OCI-LY7 (cell line): ENCODE data around the gene APCDD1L. TPM values are rescaled to one million over a fixed set of nuclear protein-coding genes. Genes with fewer than 3 reads are reported as not detected.

ENCODE experiments used
- BruUV-seq: library from RNA; stranded (reverse); fragments of 400-500 nt; replicated peaks from 2 replicates; lab custom pipeline; 2021; lab: Mats Ljungman, UMichigan
- CTCF ChIA-PET: fragments of 300-600 bp; sonication (Branson Sonifier 250); formaldehyde crosslinking; loops from one replicate; lab custom pipeline; 2022; ENCODE audit warnings: antibody characterized with exemption; ENCODE audit not compliant: unreplicated experiment; lab: Charles Lee
- POLR2A ChIA-PET: fragments of 300-600 bp; sonication (Branson Sonifier 250); formaldehyde crosslinking; loops from one replicate; lab custom pipeline; 2022; ENCODE audit warnings: antibody characterized with exemption; lab: Charles Lee
- DNase-seq: peaks from one replicate; pipeline ENCODE4 v3.0.0-alpha.2; 2015; ENCODE audit warnings: low spot score
- H2AFZ ChIP-seq: fragments of 200-600 bp; sonication (generic), shearing (Covaris generic); 2 replicates; pipeline ENCODE4 v1.6.1; 2014; ENCODE audit warnings: mild to moderate bottlenecking, antibody characterized with exemption, low read length, moderate library complexity
- H3K27ac ChIP-seq: fragments of 200-600 bp; sonication (generic); 2 replicates; pipeline ENCODE4 v1.5.1; 2014; ENCODE audit warnings: mixed run types, low read depth, mild to moderate bottlenecking, moderate library complexity, low read length, inconsistent platforms; ENCODE audit not compliant: poor library complexity, severe bottlenecking
- H3K36me3 ChIP-seq: fragments of 200-600 bp; sonication (generic); 2 replicates; pipeline ENCODE4 v1.6.1; 2014; ENCODE audit warnings: mild to moderate bottlenecking, antibody characterized with exemption, low read length, moderate library complexity, mixed read lengths; ENCODE audit not compliant: insufficient read depth
- H3K4me1 ChIP-seq: fragments of 200-600 bp; sonication (generic); 2 replicates; pipeline ENCODE4 v1.5.1; 2014; ENCODE audit warnings: mild to moderate bottlenecking, low read length; ENCODE audit not compliant: insufficient read depth, poor library complexity, severe bottlenecking
- H3K4me2 ChIP-seq: fragments of 200-600 bp; sonication (generic); 2 replicates; pipeline ENCODE4 v1.6.1; 2014; ENCODE audit warnings: mild to moderate bottlenecking, low read length
- H3K4me3 ChIP-seq: fragments of 200-600 bp; sonication (generic); 2 replicates; pipeline ENCODE4 v1.5.1; 2014; ENCODE audit warnings: mild to moderate bottlenecking, low read depth, low read length; ENCODE audit not compliant: poor library complexity, severe bottlenecking
- H3K79me2 ChIP-seq: fragments of 200-600 bp; sonication (generic); 2 replicates; pipeline ENCODE4 v1.6.1; 2016; ENCODE audit warnings: low read depth, mild to moderate bottlenecking, low read length, moderate library complexity, mixed read lengths; ENCODE audit not compliant: insufficient read depth
- H3K9me2 ChIP-seq: fragments of 200-600 bp; sonication (generic); 2 replicates; pipeline ENCODE4 v1.6.1; 2016; ENCODE audit warnings: mild to moderate bottlenecking, low read length, mixed read lengths; ENCODE audit not compliant: insufficient read depth
- H3K9me3 ChIP-seq: fragments of 200-600 bp; sonication (generic); 2 replicates; pipeline ENCODE4 v1.6.1; 2014; ENCODE audit warnings: mild to moderate bottlenecking, mixed run types, low read length, mixed read lengths
- H4K20me1 ChIP-seq: fragments of 200-600 bp; sonication (generic); 2 replicates; pipeline ENCODE4 v1.6.1; 2014; ENCODE audit warnings: mild to moderate bottlenecking, antibody characterized with exemption, low read length, moderate library complexity, mixed read lengths; ENCODE audit not compliant: insufficient read depth
- CTCF ChIP-seq: fragments of 200-600 bp; sonication (generic); conservative IDR thresholded peaks from 2 replicates; pipeline ENCODE4 v1.5.1; 2014; ENCODE audit warnings: mild to moderate bottlenecking, antibody characterized with exemption, low read length, moderate library complexity, mixed read lengths
- EZH2phosphoT487 ChIP-seq: fragments of 200-600 bp; sonication (generic); IDR thresholded peaks from 2 replicates; pipeline ENCODE4 v1.6.1; 2018; ENCODE audit warnings: low read depth, borderline replicate concordance, mild to moderate bottlenecking, mixed run types, antibody characterized with exemption, low read length, moderate library complexity, mixed read lengths
- intact Hi-C: fragments of 100-400 bp; cut with micrococcal nuclease; formaldehyde crosslinking; loops from one replicate; pipeline ENCODE4 v1.10.0; 2022; ENCODE audit not compliant: unreplicated experiment
- total RNA-seq, 2 experiments: library from RNA; depleted of rRNA in 1 of 2; stranded (reverse); fragments of >200 nt in 1 of 2; shearing (Covaris generic) in 1 of 2; gene quantifications; 2 replicates each; pipeline ENCODE4 v1.2.3, GENCODE V29; 2014 to 2022

Gene APCDD1L
- total RNA-seq, 2 experiments from 2014 or later, result not detected

DNA sequence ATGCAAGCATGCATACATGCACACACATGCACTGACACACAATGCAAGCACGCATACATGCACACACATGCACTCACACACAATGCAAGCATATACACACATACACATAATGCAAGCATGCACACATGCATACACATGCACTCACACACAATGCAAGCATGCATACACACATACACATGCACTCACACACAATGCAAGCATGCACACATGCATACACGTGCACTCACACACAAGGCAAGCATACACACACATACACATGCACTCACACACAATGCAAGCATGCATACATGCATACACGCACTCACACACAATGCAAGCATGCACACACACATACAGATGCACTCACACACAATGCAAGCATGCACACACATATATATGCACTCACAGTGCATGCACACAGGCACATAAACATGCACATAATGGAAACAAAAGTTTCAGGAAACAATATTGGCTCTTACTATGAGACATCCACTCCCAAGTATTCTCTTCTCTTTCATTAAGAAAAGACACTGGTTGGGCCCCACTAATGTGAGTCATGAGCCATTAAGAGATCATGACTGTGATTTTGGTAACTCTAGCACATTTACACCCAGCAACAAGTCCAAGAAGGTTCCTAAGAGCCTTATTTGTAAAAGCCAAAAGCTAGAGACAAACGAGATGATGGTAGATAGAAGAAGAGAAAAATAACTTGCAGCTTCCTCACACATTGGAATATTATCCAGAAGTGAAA lies 22.2 kb downstream of the APCDD1L start:
- Histone ChIP-seq H2AFZ (no peak overlapping the region), H3K4me1 (peaks cover 6% of the 10 kb centered on the region), H3K4me2 (no peak overlapping the region), H4K20me1 (no peaks in the 10 kb centered on the region), H3K9me2 (no peaks in the 10 kb centered on the region), H3K36me3 (no peaks in the 10 kb centered on the region), H3K79me2 (no peaks in the 10 kb centered on the region), H3K9me3 (no peaks in the 10 kb centered on the region), H3K27ac (no peak overlapping the region), H3K4me3 (no peak overlapping the region)
- TF ChIP-seq EZH2phosphoT487 (no peak), CTCF (no peak)
- DNase-seq, result no peak
- intact Hi-C loops, result no loop called here
- CTCF ChIA-PET, result no interaction called here
- POLR2A ChIA-PET, result no interaction called here
- BruUV-seq, result no TSS peak

DNA sequence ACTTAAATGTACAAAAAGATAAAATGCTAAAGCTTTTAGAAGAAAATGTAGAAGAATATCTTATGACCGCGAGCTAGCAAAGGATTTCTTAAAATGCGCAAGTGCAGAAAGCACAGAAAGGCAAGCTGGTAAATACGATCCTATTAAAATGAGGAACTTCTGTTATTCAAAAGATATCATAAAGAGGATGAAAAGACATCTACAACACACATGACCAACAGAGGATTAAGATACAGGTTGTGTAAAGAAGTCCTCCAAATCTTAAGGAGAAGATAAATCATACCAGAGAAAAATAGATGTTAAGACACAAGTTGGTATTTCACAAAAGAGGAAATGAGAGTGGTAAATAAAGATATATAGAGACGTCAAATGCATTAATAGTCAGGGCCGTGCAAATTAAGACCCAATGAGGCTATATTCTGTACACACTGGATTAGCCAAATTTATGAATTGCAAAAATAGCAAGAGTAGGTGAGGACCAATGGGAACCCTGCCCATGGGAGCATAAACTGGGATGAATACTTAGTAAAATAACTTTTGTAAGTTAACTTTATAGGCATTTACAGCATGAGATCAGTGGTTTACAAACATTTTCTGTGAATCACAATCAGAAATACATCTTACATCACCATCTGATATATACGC lies 23.0 kb downstream of the APCDD1L start:
- Histone ChIP-seq H3K79me2 (no peaks in the 10 kb centered on the region), H2AFZ (no peak overlapping the region), H3K9me3 (no peaks in the 10 kb centered on the region), H3K4me2 (no peak overlapping the region), H4K20me1 (no peaks in the 10 kb centered on the region), H3K9me2 (no peaks in the 10 kb centered on the region), H3K27ac (no peak overlapping the region), H3K4me1 (peaks cover 6% of the 10 kb centered on the region), H3K36me3 (no peaks in the 10 kb centered on the region), H3K4me3 (no peak overlapping the region)
- ChIA-PET CTCF (interaction anchor here (1.1 kb wide), 1 partner anchor 11 kb away, joined by 3 read pairs; no protein-coding TSS in a partner anchor), POLR2A (no interaction called here)
- intact Hi-C loops, result no loop called here
- no peak for TF ChIP-seq CTCF
- TF ChIP-seq EZH2phosphoT487, result no peak
- BruUV-seq, result no TSS peak
- DNase-seq, result no peak

DNA sequence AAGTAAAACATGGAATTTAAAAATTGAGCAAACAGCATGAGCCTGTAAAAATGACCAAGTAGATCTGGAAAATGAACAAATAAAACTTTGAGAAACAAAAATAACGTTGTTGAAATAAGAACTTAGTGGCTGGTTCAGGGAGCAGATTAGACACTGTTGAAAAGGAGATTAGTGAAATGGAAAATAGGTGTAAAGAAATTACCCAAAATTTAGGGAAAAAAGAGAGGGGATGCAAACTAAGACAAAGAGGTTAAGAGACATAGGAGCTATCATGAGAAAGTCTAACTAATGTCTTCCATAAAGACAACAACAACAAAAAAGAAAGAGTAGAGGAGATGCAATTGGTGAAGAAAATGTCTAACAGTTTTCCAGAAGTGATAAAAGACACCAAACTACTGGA lies 29.0 kb downstream of the APCDD1L start:
- TF ChIP-seq CTCF, result no peak
- no peak for TF ChIP-seq EZH2phosphoT487
- no peak overlapping the region for H3K4me2 ChIP-seq
- ChIA-PET CTCF (no interaction called here), POLR2A (no interaction called here)
- BruUV-seq, result no TSS peak
- H3K27ac ChIP-seq, result no peak overlapping the region
- H2AFZ ChIP-seq, result no peak overlapping the region
- H3K4me3 ChIP-seq, result no peak overlapping the region
- no peak for DNase-seq
- H3K36me3 ChIP-seq, result no peaks in the 10 kb centered on the region
- no peaks in the 10 kb centered on the region for H3K9me2 ChIP-seq
- peaks cover 16% of the 10 kb centered on the region for H3K9me3 ChIP-seq
- intact Hi-C loops, result no loop called here
- H4K20me1 ChIP-seq, result no peaks in the 10 kb centered on the region
- H3K4me1 ChIP-seq, result no peaks in the 10 kb centered on the region
- H3K79me2 ChIP-seq, result no peaks in the 10 kb centered on the region
